Inflammatory macrophage treated with lipopolysaccharide for 1 hour (primary cell): Measurements from ENCODE around the gene SMOC1.
A peak's percentile ranks its signal among the peaks of the same experiment; 100 is the strongest.

Experiments
- DNase-seq, 2 donors: peaks; one replicate each; pipeline ENCODE4 v3.0.0-alpha.2; 2020 to 2022

SMOC1 gene

DNA sequence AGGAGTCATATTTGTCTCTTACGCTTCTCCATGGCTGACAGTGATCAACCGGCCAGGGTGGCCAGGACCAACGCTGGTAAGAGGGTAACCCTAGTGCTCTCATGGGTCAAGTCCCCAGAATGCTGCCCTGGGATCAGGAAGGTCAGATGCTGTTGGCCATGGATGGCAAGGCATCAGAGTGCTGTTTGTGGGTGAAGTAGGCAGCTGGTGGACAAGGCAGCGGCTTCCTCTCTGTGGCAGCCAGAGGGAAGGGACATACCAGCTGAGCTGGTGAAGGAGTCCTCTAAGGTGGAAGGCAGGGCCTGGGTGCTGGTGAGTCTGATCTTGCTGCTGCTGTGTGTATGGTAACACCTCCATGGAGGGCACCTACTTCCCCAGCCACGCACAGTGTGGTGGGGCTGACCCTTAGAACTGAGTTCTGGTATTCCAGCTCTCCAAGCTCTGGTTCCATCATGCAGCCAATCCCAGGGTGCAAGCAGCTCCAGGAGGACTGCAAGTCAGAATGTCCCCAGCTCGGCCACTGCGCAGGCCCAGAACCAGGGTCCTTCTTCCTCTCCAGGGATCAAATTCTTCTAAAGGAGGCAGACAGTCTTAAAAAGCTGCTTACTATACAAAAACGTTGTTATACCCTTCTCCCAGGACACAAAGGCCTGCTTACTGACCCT, 13.4 kb upstream of the SMOC1 start:
- no peak for DNase-seq

DNA sequence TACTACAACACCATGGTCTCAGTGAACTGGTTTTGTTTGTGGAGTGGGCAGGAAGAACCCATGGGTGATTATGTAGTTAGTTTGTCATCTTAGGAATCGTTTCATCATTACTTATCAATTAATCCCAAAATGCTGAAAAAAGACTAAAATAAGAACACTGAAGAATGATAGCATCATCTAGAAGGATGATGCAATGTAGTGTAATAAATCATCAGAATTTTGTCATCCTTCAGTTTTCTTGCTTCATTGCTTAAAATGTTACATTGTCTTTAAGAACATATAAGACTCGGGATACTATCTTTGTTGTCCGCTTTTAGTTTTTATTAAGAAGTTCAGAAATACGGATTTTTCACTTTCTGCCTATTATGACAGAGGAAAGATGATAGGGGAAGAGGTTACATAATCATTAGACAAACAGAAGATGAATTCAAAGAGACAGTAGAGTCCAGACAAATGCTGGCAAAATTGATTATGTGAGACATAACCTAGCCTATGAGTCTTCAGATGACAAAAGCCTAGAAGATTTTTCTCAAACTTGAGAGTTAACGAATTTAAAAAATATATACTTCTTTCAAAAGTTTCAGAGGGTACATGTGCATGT, 10.8 kb upstream of the SMOC1 start:
- no peak for DNase-seq

DNA sequence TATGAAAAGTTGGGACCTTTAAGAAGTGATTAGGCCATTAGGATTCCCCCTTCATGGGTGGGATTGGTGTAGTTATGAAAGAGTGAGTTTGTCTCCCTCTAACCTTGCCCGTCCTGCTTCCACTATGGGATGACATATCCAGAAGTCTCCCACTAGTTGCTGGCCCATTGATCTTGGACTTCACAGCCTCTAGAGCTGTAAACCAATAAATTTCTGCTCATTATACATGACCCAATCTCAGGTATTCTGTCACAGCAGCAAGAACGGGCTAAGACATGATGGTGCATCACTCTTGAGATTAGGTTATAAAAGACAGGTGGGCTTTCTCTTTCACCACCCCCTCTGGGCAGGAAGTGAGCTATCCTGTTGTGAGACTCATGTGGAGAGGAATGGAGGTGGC, 8.6 kb upstream of the SMOC1 start:
- no peak for DNase-seq

DNA sequence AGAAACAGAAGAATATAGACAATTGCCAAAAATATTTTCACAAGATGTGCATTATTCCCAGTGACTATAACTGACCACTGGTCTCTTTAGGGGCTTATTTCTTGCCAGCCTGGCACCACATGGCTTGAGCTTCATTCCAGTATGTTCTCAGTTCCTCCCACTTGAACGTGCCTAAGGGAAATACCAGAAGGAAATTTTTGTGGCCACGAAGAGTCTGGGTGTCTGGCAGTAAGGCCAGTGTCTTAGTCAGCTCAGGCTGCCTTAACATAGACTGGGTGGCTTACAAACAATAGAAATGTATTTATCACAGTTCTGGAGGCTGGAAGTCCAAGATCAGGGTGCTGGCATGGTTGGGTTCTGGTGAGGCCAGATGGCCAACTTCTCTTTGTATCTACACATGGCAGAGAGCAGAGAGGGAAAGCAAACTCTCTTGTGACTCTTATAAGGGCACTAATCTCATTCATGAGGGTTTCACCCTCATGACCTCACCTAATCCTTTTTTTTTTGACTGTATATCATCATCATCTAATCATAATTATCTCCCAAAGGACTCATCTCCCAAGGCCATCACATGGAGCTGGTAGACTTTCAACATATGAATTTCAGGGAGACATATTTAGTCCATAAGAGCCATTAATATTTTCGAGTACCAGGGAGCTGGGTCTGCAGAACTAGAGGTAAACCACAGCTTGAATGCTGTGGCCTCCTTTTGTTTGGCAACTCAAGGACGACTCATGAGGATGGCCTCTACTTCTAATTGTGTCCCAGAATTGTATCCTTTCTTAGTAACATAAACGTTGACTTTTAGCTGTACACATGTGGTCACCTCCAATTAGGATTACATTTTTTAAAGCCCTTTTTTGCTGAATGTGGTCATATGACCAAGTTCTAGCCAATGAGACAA, 5.1 kb upstream of the SMOC1 start:
- no peak for DNase-seq

DNA sequence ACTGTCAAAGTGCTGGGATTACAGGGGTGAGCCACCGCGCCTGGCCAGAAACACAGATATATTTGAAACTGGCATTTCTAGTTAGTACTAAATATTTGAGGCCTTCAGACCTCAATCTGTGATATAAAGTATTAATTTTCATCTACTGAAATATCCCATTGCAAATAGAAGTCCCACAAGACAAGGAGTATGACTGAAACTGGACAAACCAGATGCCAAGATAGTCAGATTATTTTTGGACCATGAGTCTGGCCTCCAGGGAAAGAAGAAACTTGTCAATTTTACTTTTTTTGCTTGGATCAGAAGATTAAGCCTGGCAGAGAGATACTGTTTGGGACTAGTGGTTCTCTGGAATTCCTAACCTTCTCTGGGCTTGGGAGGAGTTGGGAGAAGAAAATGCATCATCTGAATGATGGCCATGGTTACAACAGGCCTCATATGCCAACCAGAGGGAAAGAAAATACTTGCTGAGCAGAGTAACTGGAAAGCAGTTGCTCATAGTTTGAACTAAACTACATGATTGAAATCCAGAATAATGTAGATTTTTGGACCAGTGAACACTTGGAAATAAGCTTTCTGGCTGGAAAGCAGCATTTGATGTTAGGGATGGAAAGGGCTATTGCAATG, 2.9 kb upstream of the SMOC1 start:
- DNase-seq: no peak

DNA sequence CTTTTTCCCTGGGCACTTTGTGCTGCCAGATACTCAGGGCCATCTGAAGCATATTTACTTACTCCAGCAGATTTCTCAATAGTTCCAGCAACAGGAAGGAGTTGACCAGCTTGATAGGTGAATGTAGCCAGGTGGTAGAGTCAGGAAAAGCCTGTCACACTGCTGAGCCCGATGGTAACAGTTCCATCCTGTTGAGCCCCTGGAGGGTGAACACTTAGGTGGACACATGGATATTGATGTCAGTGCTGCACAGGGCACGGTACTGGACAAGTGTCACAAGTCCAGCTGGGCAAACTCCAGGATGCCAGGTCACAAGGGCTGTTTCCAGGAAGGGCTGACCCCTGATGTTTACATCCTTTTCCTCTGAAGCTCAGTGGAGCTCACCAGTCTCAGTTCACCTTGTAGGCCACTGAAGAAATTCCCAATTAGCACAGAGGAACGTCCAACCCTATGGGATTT, 2.3 kb upstream of the SMOC1 start:
- no peak for DNase-seq

DNA sequence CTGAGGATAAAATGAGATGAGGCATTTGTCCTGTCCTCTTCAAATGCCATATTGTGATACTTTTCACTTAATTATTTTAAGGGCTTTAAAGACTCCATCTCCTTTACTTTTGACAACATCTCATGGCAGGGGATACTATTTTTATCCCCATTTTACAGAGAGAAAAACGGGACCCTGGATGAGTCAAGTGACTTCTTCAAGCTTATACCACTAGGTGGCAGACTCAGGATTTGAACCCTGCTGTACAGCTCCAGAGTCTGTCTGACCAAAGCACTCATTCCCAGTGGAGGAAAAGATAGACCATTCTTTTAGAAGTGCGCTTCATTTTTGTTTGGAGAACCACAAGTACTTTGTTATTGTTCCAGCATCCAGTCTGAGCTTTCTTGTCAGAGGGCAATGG, 1.7 kb upstream of the SMOC1 start:
- DNase-seq: peak in 1 of 2 donors; percentile 24

DNA sequence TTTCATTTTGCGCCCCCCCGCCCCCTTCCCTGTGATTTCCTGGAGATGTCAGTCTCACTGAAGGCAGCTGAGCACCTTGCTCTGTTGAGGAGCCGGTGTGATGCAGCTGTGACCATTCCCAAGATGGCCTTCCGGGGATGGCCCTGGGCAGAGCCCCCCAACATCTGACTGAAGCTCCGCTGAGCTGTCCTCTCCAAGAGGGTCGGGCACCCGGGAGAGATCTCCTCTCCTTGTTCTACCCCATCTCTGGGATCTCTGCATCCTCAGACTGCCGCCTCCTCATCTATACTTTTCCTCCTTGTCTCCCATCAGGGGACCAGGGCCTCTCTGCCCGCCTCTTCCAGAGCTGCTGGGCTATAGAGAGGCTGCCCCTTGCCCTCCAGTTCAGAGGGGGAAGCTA, 965 bp upstream of the SMOC1 start:
- DNase-seq: no peak

DNA sequence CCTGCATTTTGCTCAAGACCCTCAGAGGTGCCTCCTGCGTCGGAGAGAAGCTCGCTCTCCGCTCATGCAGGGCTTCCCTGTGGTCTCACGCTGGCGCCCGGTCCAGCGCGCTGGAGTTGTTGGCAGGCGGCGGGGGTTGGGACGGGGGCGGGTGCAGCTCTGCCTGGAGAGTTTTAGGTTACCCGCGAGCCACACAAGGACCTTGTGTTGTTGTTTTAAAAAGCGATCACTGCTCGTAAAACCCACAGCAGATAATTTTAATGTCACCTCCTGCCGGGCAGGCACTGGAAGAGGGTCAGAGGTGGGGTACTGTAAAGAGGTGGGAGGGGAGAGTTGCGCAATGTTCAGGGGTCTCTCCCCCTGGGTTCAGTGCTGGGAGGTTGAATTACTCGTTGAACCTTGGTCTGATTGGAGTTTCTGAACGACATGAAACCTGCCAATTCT, 850 bp downstream of the SMOC1 start:
- DNase-seq: no peak

DNA sequence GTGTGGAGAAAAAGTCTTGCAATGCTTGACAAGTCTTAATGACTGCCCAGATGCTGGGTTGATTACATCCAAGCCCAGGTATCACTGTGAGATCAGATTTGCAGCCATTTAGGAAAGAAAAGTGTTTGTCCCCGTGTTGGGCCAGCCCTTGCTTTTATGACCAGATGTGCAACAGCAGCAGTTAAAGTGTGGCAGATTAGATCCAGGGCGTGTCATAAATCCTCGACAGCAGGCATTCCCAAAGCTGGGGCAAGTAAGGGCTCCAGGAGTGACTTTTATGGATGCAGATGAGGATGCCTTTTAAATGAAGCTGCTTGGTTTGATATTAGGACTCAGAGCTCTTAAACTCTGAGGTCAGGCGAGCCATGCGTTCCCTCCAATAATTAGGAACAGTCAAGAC, 1.7 kb downstream of the SMOC1 start:
- no peak for DNase-seq

DNA sequence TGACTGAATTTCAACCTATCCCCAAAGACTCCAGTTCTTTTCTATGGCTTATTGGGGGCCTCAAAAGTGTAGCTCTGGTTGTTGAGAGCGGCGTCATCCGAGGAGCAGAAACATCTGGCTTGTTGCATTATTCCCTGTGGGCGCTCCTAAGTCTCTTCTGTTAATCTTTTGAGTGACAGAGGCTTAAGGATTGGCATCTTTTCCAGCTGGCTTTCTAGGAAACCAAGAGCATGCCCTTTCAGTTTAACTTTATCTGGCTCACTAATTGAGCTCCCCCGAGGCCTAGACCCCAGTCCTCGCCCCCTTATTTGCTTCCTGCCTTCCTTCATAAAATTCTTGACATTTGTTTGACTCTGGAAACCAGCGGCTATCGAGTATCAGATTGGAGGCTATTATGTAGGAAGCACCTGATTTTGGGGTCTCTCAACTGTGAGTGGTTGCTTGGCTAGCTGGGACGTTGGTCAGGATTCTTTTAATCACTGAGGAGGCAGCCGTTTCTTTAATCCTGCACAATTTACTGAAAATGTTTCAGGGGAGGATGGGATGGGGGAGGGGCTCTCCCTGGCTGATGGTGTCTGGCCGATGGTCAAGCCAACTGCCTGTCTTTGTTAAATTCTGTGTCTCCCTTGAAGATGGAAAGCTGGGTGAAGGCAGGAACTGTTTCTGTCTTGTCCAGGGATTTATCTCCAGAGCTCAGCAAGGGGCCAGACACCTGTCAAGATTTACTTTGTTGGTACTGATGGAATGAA, 3.1 kb downstream of the SMOC1 start:
- no peak for DNase-seq

DNA sequence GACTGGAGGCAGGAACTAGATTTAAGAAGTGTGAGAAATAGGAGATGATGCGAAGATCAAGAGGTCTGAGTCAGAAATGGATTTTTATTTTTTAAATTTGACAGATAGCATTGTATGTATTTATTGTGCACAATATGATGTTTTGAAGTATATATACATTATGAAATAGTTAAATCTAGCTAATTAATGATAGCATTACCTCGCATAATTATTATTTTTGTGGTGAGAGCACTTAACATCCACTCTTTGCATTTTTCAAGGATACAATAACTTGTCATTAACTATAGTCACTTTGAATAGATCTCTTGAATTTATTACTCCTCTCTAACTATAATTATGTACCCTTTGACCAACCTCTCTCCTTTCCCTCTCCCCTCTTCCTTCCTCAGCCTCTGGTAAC, 3.7 kb downstream of the SMOC1 start:
- DNase-seq: no peak

DNA sequence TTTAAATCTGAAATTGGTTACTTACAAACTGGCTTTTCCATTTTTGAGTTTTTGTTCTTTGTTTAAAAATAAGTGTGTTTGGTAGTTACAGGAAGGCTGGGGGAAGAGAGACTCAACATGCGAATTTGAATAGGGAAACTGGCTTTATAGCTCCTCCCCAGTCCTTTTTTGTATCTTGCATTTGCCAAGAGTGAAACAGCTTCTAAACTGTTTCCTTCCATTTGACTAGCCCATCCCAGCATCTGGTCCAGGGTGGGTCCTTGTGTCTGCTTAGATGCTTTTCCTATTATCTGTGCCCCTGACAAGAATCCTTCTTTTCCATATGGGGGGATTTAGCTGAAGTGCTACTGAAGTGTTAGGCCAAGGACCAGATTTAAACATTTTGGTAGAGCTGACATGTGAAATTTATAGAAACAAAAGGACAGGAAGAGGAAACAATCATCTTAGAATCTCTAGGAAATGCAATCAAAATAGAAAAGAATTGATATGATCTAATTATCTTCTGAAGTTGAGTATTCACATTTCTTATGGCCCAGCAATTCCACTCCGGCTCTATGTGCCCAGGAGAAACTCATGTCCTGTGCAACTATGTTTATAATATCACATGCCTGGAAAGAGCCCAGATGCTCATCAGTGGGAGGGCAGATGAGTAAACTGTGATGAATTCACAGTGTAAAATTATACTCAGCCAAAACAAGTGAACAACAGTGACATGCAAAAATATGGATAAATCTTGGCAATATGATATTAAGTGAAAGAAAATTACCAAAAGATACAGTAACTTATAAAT, 7.4 kb downstream of the SMOC1 start:
- DNase-seq: no peak

DNA sequence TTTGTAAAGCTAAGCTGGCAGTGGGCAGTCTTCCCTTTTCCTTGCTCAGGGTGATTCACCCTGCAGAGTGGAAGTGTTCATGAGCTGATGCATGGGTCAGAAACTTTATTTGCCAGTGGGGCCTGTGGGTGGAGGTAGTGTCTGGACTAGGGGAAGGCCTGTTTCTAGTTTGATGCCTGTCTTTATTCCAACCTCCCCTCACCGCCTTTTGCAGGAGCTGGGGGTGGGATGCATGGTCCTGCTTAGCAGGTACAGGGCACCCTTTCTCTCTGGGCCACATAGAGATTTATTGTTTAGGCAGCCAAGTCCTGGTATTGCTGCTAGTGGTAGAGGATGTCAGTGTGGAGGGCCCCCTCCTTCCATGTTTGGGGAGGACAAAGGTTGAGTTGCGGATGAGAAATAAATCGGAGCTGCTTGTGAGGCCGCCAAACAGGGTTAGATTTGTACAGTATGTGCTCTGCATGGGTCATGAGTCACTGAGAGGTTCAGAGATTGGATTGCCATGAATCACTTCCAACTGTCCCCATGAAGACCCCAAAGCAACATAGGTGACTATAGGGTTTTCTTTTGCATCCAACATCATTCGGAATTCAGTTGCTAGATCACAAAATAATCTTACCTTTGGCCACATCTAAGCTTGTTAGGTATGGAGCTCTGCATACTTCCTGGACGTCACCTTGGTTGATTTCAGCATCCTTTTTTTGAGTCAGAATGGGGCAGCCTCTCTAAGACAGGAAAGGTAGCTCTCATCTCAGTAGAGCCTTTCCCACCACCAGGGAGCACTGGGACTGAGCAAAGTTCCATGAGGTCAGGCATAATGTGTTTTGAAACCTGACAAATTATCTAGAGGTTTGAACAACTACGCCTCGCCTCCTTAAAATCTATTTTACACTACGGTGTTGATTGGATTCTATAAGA, 8.8 kb downstream of the SMOC1 start:
- DNase-seq: no peak

DNA sequence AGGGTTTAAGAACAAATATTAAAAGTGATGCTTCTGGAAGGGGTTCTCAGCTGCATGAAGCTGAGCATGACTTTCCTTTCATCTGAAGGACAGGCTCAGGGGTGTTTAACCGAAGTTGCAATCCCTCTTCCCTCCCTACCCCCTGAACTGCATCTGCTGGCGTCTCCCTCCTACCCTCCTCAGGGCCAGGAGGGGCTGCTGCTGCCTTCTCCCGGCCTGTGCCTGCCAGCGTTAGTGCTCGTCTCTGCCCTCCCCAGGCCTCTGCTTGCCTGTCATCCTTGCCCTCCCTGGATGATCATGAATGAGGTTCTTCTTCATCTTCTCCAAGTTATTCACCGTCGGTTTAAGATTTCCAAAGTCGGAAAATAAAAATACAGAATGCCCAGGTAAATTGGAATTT, 12.2 kb downstream of the SMOC1 start:
- no peak for DNase-seq

DNA sequence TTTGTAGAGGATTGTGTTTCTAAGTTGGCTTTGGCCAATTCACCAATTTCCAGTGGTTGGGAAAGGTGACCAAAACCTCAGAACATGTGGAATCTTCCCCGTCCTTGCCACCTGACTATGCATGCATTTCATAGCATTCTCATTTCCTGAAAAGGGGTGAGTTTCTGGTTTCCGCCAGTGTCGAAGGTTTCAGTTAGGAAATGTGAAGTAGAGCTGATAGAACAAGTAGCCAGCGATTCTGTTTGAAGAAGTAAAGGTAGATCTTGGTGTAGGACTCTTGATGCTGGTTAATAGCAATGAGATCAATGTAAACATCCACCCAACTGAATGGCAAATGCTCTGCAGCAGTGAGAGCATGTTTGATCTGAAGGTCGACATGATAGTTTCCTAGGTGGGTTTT, 15.9 kb downstream of the SMOC1 start:
- no peak for DNase-seq

DNA sequence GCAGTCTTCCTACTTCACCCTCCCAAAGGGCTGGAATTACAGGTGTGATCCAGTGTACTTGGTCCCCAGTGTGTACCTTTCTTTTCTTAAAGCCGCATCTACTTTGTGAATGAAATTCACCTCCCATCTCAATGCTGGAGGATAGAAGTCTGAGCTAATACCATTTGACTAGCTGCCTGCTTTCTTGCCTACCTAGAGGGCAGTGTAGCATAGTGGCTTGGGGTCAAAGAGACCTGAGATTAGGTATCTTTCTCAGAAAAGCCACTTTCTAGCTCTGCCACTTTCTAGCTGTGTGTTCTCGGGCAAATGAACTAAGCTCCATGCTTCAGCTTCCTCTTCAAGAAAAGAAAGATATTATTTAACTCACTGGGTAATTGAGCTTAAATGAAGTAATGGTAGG, 16.9 kb downstream of the SMOC1 start:
- DNase-seq: no peak

DNA sequence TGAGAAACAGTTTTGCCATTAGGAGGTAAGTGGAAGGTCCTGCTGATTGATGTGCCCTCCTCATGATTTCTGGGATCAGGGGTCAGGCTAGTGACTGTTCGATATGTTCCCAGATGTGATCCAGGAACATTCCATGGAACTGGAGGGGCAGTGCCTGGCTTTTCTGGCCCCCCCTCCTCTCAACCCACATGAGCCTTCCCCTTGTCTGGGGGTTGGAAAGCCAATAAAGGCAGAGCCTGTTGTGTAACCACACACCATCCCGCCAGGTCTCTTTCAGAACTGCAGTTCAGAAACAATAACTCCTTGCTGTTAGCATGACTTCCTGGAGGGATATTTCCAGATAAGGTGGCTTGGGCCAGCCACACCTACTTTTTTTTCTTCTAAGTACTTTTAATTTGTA, 17.8 kb downstream of the SMOC1 start:
- no peak for DNase-seq

DNA sequence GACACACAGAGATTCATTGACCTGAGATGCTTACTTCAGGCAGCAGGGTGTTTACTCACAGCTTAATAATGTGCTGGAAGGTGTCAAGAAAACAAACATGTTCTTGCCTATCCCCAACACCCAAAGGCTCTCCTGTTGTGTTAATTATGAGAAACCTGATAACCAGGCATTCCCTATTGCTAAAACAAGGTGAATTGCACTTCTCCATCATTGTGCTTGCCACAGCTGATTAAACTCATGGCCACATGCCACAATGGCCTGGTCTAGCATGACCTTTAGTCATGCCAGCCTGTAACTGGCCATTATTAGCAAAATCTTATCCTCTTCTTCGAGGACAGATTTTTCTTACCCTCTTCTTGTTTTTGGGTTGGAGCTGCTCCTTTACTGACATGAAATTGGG, 21.4 kb downstream of the SMOC1 start:
- DNase-seq: no peak

DNA sequence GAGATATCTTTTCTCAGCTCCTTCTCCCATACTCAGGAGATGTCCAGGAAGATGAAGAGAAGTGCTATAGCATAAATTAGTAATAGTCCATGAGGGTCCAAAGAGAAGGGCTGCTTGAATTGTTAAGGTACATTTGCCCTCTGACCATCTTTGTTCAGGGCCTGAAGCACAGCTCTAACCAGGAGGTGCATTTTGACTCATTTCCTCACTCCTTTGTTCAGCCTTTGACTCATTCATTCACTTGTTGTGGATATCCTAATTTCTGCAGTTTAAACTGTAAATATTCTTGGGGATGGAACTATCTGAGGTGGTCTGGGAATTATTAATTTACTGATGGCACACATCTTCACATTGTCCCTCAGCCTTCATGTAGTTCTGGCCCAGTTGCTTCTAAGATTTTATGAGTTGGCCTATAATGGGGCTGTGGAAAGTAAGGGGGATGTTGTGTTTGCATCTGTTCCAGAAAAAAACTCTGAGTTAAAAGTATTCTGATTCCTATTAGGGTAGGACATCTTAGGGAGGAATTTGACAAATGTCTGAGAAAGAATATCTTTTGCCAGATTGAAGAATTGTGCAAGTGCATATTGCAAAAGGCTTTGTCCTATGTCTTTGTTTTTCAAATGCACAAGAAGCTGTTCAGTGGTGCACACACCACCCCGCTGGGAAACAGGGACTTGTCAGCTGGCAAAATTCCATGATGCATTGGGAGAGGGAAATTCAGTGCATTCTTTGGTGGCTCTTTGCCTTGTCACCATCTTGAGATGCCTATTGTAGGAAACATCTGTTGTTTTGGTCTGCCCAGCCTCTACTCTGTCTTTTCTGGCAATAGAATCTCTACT, 22.1 kb downstream of the SMOC1 start:
- no peak for DNase-seq
